Colonic mucosa (tissue), 4 donors: ENCODE data around the gene NMU. TPM values are rescaled to one million over a fixed set of nuclear protein-coding genes. Genes with fewer than 3 reads are reported as not detected.
"Not testable (repeated sequence)": the region's sequence is repeated elsewhere in the genome, so short reads cannot be mapped to it uniquely, and the experiment has no call there.

Experiments used
- DNase-seq: peaks from one replicate; pipeline ENCODE4 v3.0.0-alpha.2; 2020
- H3K27ac ChIP-seq: fragments of 200-600 bp; one replicate; pipeline ENCODE4 v1.8.0; 2021
- H3K27me3 ChIP-seq: fragments of 200-600 bp; one replicate; pipeline ENCODE4 v1.8.0; 2021
- H3K36me3 ChIP-seq: fragments of 200-600 bp; one replicate; pipeline ENCODE4 v1.8.0; 2021
- H3K4me1 ChIP-seq: fragments of 200-600 bp; one replicate; pipeline ENCODE4 v1.8.0; 2021; ENCODE audit warnings: mild to moderate bottlenecking
- H3K4me3 ChIP-seq: fragments of 200-600 bp; one replicate; pipeline ENCODE4 v1.8.0; 2021
- H3K9ac ChIP-seq, 2 donors: one replicate each; pipeline ENCODE4 v1.7.0; 2013; ENCODE audit warnings: control low read depth in 2 of 2, low read depth in 2 of 2, low read length in 2 of 2
- H3K9me3 ChIP-seq: fragments of 200-600 bp; one replicate; pipeline ENCODE4 v1.8.0; 2021
- CTCF ChIP-seq: fragments of 200-600 bp; IDR thresholded peaks from one replicate; pipeline ENCODE4 v1.8.0; 2022; ENCODE audit warnings: antibody characterized with exemption, mild to moderate bottlenecking
- intact Hi-C: fragments of 100-400 bp; cut with DNase I; formaldehyde crosslinking; loops from one replicate; pipeline ENCODE4 v1.14.1; 2022
- total RNA-seq, 2 donors: library from RNA; stranded (reverse); fragmentation: NEBNext Ultra II Directional in 1 of 2; extraction: Animal tissue kit (Norgen Biotek cat#: 25700) in 1 of 2; gene quantifications; one replicate each; pipeline ENCODE4 v1.2.1, GENCODE V29; 2021
- donor health status: healthy.
- donor health status: DM: no; HTN: no; CAD: no.
- donor health status: DM: no; HTN: no; CAD: no.

NMU gene
- 1 to 10 TPM in 1 of 2 donors, under 1 TPM in 1; 0.66 to 1.9 TPM for total RNA-seq

- Histone ChIP-seq H3K27me3 (peaks cover 27% of the 10 kb centered on the region), H3K27ac (no peak within 1 kb of the TSS), H3K4me3 (peak within 1 kb of the TSS; percentile 30), H3K9ac (no peak within 1 kb of the TSS), H3K9me3 (no peaks in the 10 kb centered on the region), H3K36me3 (no peaks in the 10 kb centered on the region), H3K4me1 (no peaks in the 10 kb centered on the region)
- intact Hi-C loops, result loop anchor here (10.0 kb wide), 1 partner anchor 291 kb away; the partner anchor contains the start of gene SRD5A3
- no peak for TF ChIP-seq CTCF
- peak; percentile 57 for DNase-seq
Measured at GRCh38 chr4:55635741-55636655, at the start of gene NMU. TSS of gene NMU (minus strand) at chr4:55636298. CDS start at chr4:55636192, 106 bp downstream.

GRCh38 chr4:55684276-55684675 lies 48.2 kb upstream of the NMU start:
- H3K9ac ChIP-seq, result no peak overlapping the region
- H3K27me3 ChIP-seq, result no peaks in the 10 kb centered on the region
- intact Hi-C loops, result no loop called here
- H3K36me3 ChIP-seq, result no peaks in the 10 kb centered on the region
- H3K4me1 ChIP-seq, result no peaks in the 10 kb centered on the region
- H3K9me3 ChIP-seq, result no peaks in the 10 kb centered on the region
- H3K27ac ChIP-seq, result no peak overlapping the region
- no peak for TF ChIP-seq CTCF
- H3K4me3 ChIP-seq, result no peak overlapping the region
- no peak for DNase-seq

- H3K9me3 ChIP-seq, H3K27me3 ChIP-seq, H3K4me1 ChIP-seq, H3K4me3 ChIP-seq, DNase-seq, H3K27ac ChIP-seq, H3K36me3 ChIP-seq, intact Hi-C loops, H3K9ac ChIP-seq: not testable (repeated sequence)
Measured at GRCh38 chr4:55682797-55683196, 46.7 kb upstream of the NMU start.

- TF ChIP-seq CTCF, result no peak
- no peak overlapping the region for H3K27ac ChIP-seq
- no peak overlapping the region for H3K4me3 ChIP-seq
- H3K9me3 ChIP-seq, result no peaks in the 10 kb centered on the region
- no peaks in the 10 kb centered on the region for H3K36me3 ChIP-seq
- no peak overlapping the region for H3K9ac ChIP-seq
- no peak for DNase-seq
- intact Hi-C loops, result no loop called here
- no peaks in the 10 kb centered on the region for H3K4me1 ChIP-seq
- H3K27me3 ChIP-seq, result no peaks in the 10 kb centered on the region
Measured at GRCh38 chr4:55682295-55682694, 46.2 kb upstream of the NMU start.

- Histone ChIP-seq H3K4me3 (no peak overlapping the region), H3K9ac (no peak overlapping the region), H3K27ac (no peak overlapping the region), H3K36me3 (no peaks in the 10 kb centered on the region), H3K27me3 (no peaks in the 10 kb centered on the region), H3K4me1 (no peaks in the 10 kb centered on the region), H3K9me3 (no peaks in the 10 kb centered on the region)
- no peak for DNase-seq
- no peak for TF ChIP-seq CTCF
- intact Hi-C loops, result no loop called here
Measured at GRCh38 chr4:55681430-55681829, 45.3 kb upstream of the NMU start.

GRCh38 chr4:55675196-55675793 lies 39.2 kb upstream of the NMU start:
- DNase-seq, result no peak
- Histone ChIP-seq H3K9me3 (no peaks in the 10 kb centered on the region), H3K27ac (no peak overlapping the region), H3K27me3 (no peaks in the 10 kb centered on the region), H3K36me3 (no peaks in the 10 kb centered on the region), H3K4me1 (no peaks in the 10 kb centered on the region), H3K9ac (no peak overlapping the region), H3K4me3 (no peak overlapping the region)
- TF ChIP-seq CTCF, result no peak
- intact Hi-C loops, result no loop called here
